HG02571 (cell line): ENCODE measurements around the gene SPP1.

Experiments used
- ATAC-seq: cut with Tn5 transposase; IDR thresholded peaks from one replicate; pipeline ENCODE4 v1.9.1; 2021; ENCODE audit warnings: mild to moderate bottlenecking, moderate library complexity; ENCODE audit not compliant: unreplicated experiment

Gene SPP1

GRCh38 chr4:87950936-87951511 lies 24.5 kb upstream of the SPP1 start:
- ATAC-seq = no peak

GRCh38 chr4:87953826-87954225 lies 21.7 kb upstream of the SPP1 start:
- no peak for ATAC-seq

DNA sequence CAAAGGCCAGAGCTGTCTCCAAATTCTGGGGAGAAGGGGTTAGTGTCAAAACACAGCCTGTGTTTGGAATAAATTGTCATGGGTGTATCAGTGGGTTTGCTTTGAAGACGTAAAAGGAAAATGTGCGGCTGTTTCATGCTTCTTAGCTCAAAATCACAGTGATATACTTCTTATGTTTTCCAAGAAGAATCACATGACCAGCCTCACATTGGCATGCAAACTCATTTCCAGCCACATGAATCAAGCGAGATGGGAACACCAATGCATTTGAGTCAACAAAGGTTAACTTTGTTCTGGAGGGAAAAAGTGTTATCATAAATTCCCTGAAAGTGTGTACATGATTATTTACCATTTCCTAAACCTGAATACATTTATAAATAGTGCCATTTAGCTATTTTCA lies 19.0 kb upstream of the SPP1 start:
- ATAC-seq = no peak

DNA sequence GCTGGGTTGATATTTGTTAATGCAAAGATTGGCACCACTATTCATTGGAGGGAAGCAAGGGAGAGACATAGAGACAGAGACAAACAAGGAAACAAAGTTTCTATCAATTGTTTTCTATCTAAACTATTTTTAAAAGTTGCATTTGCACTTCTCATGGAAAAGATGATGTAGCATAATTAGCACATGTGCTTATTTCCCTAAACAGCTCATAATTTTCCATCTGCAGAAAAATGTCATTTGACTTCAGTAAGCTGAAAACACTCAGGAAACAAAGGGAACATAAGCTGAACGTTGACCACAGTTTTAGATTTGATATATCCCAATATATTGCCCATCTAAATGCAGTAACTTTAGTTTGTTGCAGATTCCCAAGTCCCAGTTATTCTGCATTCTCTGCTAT lies 18.5 kb upstream of the SPP1 start:
- ATAC-seq = no peak

DNA sequence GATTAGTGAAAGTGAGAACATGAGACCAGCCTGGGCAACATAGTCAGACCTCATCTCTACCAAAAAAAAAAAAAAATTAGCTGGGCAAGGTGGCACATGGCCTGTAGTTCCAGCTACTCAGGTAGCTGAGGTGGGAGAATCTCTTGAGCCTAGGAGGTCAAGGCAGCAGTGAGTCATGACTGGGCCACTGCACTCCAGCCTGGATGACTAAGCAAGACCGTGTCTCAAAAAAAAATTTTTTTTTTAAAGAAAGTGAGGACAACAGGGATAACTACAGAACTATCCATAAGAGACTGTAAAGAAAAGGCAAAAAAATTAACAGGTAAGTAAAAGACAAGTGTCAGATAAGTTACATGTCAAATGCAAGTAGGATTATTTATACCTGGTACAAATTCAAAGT lies 13.5 kb upstream of the SPP1 start:
- no peak for ATAC-seq

DNA sequence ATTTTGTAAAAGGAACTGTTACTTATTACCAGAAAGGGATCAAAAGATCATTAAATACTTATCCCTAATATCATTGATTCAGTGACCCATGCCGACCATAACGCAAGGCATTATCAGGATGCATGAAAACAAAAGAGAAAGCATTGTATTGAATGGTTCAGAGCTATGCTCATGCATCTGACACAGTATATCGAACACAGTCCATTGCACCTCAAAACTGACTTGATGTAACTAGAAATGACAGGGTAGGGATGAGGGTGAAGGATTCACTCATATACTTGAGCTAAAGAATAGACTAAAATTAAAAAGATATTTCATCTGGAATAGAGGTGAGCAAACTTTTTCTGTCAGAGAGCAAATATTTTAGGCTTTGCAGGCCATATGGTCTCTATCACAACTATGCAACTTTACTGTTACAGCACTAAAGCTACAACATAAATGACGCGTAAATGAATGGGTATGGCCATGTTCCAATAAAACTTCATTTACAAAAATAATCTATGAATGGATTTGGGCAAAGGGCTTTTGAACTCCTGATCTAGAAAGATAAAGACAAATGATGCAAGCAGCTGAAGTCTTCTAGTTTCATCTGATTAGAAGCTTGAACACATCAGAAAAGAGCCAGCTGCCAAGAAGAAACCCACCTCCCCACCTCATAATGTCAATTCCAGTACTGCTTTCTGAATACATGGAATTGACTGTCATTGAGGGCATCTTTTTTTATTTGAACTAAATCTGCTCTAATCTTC lies 12.9 kb upstream of the SPP1 start:
- ATAC-seq = no peak

GRCh38 chr4:87965501-87965975 lies 10.0 kb upstream of the SPP1 start:
- no peak for ATAC-seq

DNA sequence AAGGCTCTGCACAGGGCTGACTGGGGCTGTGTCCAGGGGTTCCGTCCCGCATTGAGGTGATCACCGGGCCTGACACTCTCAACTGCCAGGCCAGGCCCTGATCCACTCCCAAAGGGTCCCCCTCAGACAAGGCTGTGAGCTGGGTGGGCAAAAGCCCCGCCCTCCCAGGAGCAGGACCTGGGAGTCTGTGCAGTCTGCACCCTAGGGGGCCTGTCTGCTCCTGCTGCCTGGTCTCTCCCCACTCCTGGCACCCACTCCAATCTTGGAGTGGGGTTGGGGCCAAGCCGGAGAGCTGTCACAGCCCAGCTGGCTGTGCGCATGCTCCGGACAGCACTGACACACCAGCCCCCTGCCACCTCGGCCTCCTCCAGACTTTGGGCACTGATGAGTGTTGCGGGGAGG lies 9.4 kb upstream of the SPP1 start:
- ATAC-seq = no peak

GRCh38 chr4:87967193-87967592 lies 8.3 kb upstream of the SPP1 start:
- no peak for ATAC-seq

DNA sequence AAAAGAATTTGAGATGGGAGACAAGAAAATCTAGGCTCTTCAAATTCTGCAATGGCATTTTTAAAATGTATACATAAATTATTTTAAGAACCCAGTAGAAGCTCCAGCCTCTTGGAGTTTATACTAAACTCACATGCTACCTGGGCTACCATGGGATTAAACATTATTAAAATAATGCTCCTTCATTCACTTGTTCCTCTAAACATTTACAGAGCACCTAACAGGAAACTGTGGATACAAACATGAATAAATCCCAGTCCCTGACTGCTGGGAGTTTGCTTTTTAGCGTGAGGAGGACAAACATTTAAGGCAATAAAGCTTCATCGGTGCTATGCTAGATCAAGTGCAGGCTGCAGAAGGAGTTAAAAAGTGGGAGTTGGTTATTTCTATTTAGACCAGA lies 5.4 kb upstream of the SPP1 start:
- no peak for ATAC-seq

GRCh38 chr4:87971866-87972265 lies 3.6 kb upstream of the SPP1 start:
- no peak for ATAC-seq

- peak; percentile 63 for ATAC-seq
Measured at GRCh38 chr4:87973283-87974169, 2.0 kb upstream of the SPP1 start.

- ATAC-seq = no peak
Measured at GRCh38 chr4:87974856-87975462, 555 bp upstream of the SPP1 start.

DNA sequence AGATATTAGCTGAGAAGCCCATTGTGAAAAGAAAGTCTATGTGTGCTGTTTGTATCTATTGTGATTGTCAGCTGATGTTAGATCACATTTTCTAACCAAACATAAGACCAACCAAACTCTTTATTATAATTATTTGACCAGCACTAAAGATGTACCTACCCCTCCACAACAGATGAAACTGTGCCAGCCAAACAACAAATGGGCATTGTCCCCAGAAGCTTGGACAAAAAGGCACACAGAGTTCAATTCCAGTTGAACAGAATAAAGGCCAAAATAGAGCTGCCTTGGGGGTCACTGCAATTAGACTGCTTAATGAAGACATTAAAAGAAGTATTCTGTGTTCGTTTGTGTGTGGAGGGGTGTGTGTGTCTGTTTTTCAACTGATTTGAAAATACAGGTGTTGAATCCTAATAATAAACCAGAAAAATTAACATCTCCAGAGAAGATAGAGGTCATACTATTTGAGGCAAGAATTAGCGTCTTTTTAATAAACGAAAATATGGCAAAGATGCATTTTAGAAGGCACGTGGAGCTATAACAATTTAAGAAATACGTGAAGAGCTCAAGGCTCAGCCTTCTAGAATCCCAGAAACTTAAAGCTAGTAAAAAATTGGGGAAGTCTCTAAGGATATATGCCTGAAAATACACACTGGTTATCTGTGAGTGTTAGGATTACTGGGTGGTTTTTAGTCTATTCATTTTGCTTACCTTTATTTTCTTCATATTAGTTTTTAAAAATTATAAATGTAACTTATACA lies 2.2 kb downstream of the SPP1 start:
- no peak for ATAC-seq

DNA sequence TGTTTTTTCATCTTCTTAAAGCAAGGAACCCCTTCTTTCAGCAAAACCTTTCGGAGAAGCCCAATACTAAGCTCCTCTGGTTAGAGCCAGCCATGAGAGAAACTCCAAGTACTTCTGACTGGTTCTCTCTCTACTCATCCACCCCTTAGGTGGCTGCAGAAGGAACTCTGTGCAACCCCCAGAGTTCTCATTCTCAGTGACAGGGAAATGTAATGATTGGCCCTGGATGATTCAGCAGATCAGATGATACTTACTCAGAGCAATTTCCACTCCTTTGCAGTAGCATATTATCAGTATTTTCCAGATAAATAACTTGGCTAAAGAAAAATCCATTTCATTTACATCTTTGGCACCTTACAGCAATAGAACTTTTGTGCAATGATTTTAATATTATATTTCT lies 3.2 kb downstream of the SPP1 start:
- ATAC-seq = no peak

GRCh38 chr4:87979810-87980209 lies 4.3 kb downstream of the SPP1 start:
- no peak for ATAC-seq

DNA sequence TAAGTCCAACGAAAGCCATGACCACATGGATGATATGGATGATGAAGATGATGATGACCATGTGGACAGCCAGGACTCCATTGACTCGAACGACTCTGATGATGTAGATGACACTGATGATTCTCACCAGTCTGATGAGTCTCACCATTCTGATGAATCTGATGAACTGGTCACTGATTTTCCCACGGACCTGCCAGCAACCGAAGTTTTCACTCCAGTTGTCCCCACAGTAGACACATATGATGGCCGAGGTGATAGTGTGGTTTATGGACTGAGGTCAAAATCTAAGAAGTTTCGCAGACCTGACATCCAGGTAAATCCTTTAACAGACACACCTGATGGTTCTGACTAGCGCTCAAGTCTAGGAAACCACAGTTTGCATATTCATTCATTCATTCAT lies 6.0 kb downstream of the SPP1 start:
- ATAC-seq = no peak

GRCh38 chr4:87982036-87982435 lies 6.5 kb downstream of the SPP1 start:
- no peak for ATAC-seq

DNA sequence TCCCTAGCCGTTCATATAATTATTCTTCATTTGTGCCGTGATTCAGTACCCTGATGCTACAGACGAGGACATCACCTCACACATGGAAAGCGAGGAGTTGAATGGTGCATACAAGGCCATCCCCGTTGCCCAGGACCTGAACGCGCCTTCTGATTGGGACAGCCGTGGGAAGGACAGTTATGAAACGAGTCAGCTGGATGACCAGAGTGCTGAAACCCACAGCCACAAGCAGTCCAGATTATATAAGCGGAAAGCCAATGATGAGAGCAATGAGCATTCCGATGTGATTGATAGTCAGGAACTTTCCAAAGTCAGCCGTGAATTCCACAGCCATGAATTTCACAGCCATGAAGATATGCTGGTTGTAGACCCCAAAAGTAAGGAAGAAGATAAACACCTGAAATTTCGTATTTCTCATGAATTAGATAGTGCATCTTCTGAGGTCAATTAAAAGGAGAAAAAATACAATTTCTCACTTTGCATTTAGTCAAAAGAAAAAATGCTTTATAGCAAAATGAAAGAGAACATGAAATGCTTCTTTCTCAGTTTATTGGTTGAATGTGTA lies 7.0 kb downstream of the SPP1 start:
- no peak for ATAC-seq

DNA sequence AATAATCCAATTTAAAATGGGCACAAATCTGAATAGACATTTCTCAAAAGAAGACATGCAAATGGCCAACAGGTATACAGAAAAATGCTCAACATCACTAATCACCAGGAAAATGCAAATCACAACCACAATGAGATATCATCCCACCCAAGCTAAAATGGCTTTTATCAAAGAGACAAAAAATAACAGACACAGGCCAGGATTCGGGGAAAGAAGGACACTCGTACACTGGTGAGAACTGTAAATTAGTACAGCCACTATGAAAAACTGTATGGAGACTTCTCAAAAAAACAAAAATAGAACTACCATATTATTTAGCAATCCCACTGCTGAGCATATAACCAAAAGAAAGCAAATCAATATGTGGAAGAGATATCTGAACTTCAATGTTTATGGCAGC lies 8.5 kb downstream of the SPP1 start:
- ATAC-seq = no peak
